HL-60/S4 (cell line): ENCODE measurements around the gene NR4A1.

Source experiments
- in situ Hi-C: fragments of 300-500 bp; cut with MboI; formaldehyde crosslinking; loops from 2 replicates; pipeline ENCODE4 v1.14.3; 2022; ENCODE audit warnings: low sequenced_read_pairs

Gene NR4A1

DNA sequence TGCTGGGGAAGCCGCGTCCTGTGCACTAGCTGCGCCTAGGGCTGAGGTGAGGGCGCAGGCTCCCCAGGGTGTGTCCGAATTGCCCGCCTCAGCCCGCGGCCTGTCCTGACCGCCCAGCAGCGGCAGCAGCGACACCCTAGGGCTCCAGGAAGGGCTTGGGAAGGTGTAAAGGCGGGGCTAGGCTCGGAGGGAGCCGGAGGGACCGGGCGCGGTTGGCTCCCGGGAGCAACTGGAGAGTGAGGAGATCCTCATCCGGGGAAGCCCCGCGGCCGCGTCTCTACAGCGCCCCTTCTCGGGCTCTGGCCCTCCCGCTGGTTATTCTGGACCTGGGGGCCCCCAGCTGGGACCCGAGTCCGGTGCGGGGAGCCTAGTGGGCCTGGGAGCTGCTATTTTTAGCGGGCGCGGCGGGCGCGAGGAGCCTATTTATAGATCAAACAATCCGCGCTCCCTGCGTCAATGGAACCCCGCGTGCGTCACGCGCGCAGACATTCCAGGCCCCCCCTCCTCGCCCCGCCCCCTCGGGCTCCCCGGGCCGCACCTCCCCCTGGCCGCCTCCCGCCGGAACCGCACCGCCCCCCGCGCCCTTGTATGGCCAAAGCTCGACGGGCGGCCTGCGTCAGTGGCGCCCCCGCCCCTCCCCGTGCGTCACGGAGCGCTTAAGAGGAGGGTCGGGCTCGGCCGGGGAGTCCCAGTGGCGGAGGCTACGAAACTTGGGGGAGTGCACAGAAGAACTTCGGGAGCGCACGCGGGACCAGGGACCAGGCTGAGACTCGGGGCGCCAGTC is at the start of gene NR4A1:
NR4A1 (plus strand) TSS at position 685 of the 784 bp plus-strand sequence. CDS start 2,887 bp downstream, outside the sequence.
- in situ Hi-C loops = no loop called here

DNA sequence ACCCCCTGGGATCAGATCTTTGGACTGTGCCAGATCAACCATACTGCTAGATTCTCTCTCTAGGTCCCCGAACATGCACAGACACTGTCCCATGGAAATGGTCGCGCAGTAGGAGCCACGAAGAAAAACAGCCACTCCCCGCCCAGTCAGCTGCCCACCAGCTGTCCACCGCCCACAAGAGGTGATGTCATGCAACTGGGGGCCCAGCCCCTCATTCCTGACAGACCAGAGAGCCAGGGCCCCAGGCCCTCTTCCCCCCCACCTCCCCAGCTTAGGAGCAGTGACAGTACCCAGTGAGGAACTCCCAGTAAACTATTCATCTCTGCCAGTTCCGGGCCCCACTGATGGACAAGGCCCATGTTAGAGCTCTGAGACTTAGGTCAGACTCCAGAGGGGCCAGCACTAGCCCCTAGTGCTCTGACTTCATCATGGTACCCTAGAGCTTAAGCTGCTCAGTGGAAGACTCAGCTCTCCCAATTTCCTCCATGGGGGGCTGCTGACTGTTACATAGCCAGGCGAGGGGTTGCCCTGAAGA is 48.2 kb upstream of the NR4A1 start:
- in situ Hi-C loops = loop anchor here (25.0 kb wide), 1 partner anchor 591 kb away; the partner anchor contains the start of gene SLC4A8

DNA sequence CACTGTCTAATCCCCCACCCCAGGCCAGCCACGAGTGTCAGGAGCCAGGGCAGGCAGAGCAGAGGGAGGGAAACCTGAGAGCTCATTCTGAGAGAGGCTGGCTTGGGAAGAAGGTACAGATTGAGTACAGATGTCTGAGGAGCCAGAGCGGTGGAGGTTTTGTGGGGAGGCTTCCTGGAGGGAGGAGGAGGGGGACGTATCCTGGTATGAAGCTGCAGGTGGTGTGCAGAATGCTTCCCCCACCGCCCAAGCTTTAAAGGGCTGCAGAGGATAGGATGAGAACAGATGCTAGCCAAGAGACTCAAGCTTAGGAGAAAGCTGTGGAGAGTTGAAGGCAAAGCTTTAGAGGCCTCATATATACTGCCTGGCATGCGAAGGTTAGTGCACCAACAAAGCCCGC is 47.7 kb upstream of the NR4A1 start:
- in situ Hi-C loops = loop anchor here (25.0 kb wide), 1 partner anchor 591 kb away; the partner anchor contains the start of gene SLC4A8

DNA sequence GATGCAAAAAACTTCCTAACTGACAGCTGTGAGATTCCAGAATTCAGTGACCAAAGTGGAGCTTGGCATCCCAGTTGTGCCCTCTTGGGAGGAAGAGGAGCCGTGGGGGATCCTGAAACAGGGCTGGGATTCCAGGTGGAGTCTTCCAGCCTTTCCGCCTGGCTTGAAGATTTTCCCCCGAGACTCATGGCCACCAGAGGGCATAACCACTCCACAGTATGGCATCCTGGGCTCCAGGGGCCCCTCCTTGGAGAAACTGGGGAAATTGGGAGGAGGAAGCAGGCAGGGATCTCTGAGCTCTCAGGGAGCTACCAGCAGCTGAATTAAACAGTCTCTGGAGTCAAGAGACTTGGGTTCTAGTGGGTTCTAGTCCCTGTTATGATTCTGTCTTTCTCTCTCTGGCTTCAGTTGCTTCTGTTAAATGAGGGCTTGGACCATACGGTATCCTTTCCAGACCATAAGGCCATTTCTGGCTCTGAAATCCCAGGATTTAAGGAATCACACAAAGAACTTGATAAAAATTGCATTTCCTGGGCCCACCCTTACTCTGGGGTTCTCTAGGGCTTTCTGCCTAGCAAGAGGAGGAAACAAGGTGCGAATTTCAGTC is 47.1 kb upstream of the NR4A1 start:
- in situ Hi-C loops = loop anchor here (25.0 kb wide), 1 partner anchor 592 kb away; the partner anchor contains the start of gene SLC4A8

DNA sequence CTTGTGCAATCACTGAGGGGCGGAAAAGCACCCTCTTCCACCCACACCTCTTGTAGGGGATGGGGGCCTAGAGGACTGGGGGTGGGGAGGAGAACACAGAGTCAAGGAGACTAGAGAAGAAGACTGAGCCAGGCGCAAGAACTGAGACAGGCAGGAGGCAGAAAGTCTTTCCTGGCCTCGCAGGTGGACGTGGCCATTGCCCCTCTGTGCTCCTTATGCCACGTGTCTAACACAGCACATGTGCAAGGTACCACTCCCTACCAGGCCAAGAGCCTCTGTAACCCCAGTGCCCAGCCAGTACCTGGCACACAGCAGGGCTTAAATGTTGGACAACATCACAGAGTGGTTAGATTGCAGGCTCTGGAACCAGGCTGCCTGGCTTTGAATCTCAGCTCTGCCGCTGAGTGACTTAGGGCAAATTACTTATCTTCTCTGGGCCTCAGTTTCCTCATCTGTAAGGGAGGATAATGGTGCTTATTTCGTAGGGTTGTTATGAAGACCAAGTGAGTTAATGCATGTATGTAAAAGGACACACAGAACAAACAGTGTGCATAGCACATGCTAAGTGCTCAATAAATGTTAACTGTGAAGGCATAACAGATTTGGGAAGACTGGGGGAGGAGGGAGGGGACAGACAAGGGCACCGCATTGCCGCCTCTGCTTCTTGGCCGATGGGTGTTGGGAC is 45.9 kb upstream of the NR4A1 start:
- in situ Hi-C loops = loop anchor here (25.0 kb wide), 1 partner anchor 593 kb away; the partner anchor contains the start of gene SLC4A8

DNA sequence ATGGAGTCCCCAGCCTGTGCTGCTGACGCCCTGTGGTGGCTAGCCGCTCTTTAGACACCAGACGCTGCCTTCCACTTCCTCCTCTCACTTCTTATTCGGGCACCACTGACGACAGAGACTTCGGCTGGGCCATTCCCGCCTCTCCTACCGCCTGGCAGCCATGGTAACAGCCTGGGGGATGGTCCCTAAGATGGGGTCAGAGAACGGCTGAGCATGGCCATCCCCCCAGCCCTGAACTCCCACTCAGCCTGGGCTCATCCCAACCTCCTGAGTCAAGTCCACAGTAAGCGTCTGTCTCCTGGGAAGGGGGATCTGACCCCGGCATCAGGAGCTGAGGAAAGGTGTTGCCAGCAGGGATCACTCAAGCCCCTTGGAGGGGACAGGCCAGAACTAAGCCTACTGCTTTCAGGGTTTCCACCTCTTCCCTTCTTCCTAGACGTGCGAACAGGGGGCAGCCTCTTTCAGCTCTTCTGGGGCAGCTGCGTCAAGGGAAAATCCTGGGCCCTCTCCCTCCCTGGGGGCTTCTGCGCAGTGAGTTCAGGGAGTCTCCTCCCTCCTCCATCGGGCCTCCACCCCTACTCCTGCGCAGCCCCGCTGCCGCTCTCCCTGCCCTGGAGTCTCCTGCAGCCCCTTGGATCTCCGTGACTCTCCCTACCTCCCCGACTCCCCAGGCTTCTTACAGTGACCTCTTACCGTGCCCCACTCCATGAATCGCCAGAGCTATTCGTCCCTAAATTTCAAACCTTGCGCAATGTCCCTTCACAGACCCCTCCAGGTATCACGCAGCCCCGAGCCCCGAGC is 45.1 kb upstream of the NR4A1 start:
- in situ Hi-C loops = loop anchor here (25.0 kb wide), 1 partner anchor 594 kb away; the partner anchor contains the start of gene SLC4A8

DNA sequence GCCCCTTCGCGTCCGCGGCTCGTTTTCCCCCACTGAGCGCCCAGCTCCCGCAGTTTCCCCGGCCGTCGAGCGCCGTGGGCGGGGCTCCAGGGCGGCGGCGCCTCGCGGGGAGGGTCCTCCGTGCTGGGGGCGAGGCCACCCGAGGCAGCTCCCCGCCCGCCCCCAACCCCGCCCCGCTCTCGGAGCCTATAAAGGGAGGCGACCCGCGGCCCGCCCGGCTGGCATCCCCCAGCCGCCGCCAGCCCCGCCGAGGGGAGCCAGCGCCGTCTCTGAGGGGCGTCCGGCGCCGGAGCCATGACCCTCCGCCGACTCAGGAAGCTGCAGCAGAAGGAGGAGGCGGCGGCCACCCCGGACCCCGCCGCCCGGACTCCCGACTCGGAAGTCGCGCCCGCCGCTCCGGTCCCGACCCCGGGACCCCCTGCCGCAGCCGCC is 44.5 kb upstream of the NR4A1 start, which contains the start of gene TAMALIN:
TAMALIN (plus strand) TSS at position 221 of the 432 bp plus-strand sequence; CDS start at position 295, 74 bp downstream.
- in situ Hi-C loops = loop anchor here (25.0 kb wide), 1 partner anchor 594 kb away; the partner anchor contains the start of gene SLC4A8

DNA sequence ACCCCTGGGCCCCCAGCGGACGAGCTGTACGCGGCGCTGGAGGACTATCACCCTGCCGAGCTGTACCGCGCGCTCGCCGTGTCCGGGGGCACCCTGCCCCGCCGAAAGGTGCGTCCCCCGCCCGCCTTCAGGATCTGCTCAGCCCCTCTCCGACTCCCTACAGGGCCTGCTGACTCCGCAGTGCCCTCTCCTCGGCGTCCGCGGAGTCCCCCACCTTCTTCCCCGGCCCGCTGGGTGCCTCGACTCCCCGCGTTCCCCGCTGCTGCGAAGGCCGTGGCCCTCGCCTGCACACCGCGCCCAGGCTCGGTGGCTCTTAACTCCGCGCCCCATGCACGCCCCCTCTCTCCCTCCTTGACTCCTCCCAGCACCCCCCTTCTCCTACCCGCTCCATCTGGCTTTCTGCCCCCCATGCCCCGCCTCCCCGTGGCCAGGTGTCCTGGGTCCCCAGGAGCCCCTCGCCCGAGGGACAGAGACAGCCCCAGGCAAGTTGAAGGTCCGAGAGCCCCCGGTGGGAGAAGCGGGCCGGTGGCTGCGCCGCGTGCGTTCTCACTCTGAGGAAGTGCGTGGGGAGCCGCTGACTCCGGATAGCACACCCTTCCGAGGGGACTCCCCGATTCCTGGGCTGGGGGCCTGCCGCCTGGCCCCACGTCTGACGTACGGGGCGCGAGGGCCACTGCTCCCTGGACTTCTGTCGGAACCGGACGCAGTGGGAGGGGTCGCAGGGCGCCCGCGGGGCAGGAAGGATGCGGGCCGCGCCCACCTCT is 43.9 kb upstream of the NR4A1 start:
- in situ Hi-C loops = loop anchor here (25.0 kb wide), 1 partner anchor 595 kb away; the partner anchor contains the start of gene SLC4A8

DNA sequence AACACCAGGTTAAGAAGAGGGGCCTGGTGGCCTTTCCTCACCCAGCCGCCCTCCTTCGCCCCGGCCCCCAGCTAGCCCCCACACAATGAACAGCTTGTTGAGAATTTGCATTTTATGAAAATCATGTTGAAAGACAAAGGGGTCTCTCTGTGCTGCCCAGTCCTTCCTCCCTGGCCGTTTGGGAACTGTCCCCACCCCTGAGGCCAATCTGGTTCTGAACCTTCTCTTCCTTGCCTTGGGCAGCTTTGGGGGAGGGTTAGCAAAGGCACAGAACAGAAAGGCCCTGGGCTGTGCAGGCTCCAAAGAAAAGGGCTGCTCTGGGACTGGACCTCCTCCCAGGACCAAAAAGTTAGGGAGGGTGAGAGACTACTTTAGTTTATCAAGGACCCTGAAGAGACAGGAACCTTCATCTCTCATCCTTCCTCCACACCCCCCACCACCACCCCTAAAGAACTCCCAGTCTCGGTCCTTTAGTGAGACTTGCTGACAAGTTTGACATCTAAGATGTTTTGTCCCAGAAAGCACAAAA is 43.2 kb upstream of the NR4A1 start:
- in situ Hi-C loops = loop anchor here (25.0 kb wide), 1 partner anchor 596 kb away; the partner anchor contains the start of gene SLC4A8

DNA sequence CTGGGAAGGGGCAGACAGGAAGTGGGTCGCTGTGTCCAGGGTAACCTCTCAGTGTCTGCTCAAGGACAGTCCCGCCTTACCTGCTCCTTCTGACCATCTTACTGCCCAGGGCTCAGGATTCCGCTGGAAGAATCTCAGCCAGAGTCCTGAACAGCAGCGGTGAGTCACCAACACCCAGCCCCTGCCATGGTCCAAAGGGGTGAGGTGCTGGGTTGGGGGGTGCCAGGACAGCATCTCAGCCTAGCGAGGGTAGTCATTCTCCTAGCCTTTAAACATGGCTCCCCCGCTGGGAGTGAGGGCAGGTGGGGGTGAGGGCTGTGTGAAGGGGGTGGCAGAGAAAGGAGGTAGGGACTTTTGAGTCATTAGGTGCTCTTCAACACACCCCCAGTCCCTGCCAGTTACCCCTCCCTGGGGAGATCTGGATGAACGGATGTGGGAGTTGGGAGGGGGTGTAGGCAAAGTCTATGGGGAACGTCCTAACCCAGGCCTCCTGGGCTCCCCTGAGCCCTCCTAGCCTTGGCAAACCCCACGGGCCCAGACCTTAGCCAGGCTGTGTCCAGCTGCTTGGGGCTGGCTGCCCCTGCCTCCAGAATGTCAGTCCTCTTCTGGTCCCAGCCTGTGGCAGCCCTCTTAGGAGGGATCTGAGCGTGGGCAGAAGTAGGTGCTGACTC is 42.0 kb upstream of the NR4A1 start:
- in situ Hi-C loops = loop anchor here (25.0 kb wide), 1 partner anchor 597 kb away; the partner anchor contains the start of gene SLC4A8

DNA sequence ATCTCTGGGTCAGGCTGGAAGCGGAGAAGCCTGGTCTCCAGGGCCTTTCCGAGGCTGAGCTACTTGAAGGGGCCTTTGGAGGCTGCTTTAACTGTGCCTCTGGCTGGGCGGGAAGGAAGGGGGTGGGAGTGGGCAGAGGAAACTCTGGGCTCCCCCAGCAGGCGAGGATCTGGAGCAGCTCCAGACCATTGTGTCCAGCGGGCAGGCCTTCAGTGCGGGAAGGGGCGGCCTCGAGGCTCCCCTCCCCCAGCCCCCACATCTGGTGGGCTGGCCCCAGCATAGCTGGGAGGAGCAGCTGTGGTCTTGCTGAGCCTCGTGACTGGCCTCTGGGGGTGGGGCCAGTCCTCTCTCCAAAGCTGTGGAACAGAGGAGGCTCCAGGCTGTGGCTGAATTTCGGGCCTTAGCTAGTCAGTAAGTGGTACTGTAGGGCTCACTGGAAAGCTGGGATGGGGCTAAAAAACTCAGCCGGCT is 41.1 kb upstream of the NR4A1 start:
- in situ Hi-C loops = loop anchor here (25.0 kb wide), 1 partner anchor 598 kb away; the partner anchor contains the start of gene SLC4A8

DNA sequence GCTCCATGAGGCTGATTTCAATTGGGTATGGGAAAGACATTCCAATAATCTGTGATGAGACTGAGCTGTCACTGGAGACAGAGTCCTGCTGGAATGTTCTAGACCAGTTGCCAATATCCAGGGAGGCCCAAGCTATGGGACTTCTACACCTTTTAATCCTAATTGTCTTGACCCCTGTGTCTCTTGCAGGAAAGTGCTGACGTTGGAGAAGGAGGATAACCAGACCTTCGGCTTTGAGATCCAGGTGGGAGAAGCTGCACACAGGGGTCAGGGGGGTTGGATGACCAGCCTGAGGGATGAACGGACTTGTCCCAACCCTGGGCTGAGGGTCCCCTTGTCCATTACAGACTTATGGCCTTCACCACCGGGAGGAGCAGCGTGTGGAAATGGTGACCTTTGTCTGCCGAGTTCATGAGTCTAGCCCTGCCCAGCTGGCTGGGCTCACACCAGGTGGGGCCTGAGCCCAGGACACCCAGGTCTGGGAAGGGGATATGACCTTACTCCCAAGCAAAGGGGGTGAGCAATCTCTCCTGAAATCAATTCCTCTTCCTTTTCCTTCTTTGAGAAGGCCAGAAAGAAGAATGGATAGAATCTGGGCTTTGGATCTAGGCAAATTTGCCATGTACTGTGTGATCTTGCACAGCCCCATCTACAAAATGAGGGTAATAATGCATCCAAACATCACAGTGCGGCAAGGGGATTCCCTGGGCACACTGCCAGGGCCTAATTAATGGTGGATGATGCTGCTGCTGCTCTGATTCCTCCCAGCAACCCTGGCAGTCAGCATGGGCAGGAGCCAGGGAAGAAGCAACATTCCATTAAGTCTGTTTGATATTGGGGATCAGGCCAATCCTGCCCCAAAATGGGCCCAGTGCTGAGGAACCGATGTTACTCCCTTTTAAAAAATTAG is 40.3 kb upstream of the NR4A1 start:
- in situ Hi-C loops = loop anchor here (25.0 kb wide), 1 partner anchor 599 kb away; the partner anchor contains the start of gene SLC4A8

DNA sequence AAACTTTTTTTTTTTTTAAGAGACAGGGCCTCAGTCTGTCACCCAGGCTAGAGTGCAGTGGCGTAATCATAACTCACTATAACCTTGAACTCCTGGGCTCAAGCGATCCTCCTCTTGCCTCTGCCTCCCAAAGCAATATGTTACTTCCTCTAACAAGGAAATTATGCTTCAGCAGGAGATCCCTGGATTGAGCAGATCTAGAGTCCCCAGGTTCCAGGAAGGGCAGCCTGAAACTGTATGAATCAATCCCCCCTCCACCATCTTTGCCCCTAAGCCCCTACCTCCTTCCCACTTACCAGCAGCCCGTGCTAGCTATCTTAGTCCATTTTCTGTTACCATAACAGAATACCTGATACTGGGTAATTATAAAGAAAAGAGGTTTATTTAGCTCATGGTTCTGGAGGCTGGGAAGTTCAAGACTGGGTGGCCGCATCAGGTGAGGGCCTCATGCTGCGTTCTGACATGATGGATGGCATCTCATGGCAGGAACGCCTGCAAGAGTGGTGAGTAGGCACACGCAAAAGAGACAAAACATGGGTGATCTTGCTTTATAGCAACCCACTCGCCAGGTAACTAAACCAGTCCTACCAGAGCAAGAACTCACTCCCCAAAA is 39.5 kb upstream of the NR4A1 start:
- in situ Hi-C loops = loop anchor here (25.0 kb wide), 1 partner anchor 599 kb away; the partner anchor contains the start of gene SLC4A8

DNA sequence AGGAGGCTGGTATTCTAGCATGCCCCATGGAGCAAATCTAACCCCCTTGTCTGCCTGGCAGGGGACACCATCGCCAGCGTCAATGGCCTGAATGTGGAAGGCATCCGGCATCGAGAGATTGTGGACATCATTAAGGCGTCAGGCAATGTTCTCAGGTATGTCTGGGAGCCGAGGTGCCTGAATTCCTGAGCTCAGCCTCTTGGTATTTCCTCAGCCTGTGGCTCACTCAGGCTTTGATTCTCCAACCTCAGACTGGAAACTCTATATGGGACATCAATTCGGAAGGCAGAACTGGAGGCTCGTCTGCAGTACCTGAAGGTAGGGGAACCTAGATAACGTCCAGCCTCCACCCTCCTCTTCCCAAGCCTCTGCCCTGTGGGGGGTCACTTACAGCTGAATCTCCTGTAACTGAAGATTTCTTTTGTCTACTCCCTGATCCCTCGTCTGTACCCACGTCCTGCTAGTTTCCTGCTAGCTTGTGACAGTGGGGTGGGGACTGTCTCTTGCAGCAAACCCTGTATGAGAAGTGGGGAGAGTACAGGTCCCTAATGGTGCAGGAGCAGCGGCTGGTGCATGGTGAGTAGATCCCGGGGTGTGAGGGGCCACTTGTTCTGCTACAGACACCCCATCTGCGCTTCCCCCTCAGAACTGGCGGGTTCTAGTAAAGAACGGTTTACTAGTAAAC is 37.5 kb upstream of the NR4A1 start:
- in situ Hi-C loops = loop anchor here (25.0 kb wide), 1 partner anchor 601 kb away; the partner anchor contains the start of gene SLC4A8
